ENCODE measurements around the gene SF3B1. TPM values are rescaled to one million over a fixed set of nuclear protein-coding genes. Genes with fewer than 3 reads are reported as not detected.

The SF3B1 gene
- total and polyA plus RNA-seq, 2 of the 13 experiments (the other 11 are each of a cell fraction or from before 2014, with no cell fraction given), result 387 to 750 TPM

- peak overlapping the region; percentile 56 for H3K4me2 ChIP-seq (ENCODE audit: low read depth, low read length)
- no TSS peak for BruUV-seq (replicated peaks)
- H3K9ac ChIP-seq (ENCODE audit: insufficient read depth, low read depth, low read length), result no peak overlapping the region
- in situ Hi-C loops (cut with HindIII; ENCODE audit: extremely low pct_ligation_motif_present, low pct_unique_long_range_greater_than_20kb), result loop anchor here (25.0 kb wide), 1 partner anchor 616 kb away; no protein-coding TSS in a partner anchor
- H3K27ac ChIP-seq (ENCODE audit: extremely low read length, insufficient read depth, low read length), result no peak overlapping the region
- FAIRE-seq (peak; percentile 81), DNase-seq (ENCODE audit: low spot score) (peak; percentile 54), ATAC-seq (peak; percentile 83)
- H4K20me1 ChIP-seq (ENCODE audit: insufficient read depth, low read length), result no peaks in the 10 kb centered on the region
- H3K4me3 ChIP-seq (replicated peaks in 1 of 3; ENCODE audit: insufficient read depth in 1 of 3, low read depth in 2 of 3, low read length in 3 of 3), result peak overlapping the region in 1 of 3 experiments; percentile 36; a peak in 1 of 6 replicates
- H3K79me2 ChIP-seq (ENCODE audit: insufficient read depth, low read length), result no peaks in the 10 kb centered on the region
- peak overlapping the region; percentile 2 for H2AFZ ChIP-seq (ENCODE audit: low read length)
- POLR2A ChIA-PET, result no interaction called here
- H3K4me1 ChIP-seq (ENCODE audit: insufficient read depth, low read length), result 0 out of 2 replicates have a peak, but pooled peaks cover 6% of the 10 kb centered on the region
- intact Hi-C loops (cut with micrococcal nuclease; ENCODE audit: unreplicated experiment), result loop anchor here (1.0 to 2.0 kb wide), 5 partner anchors 187 to 400 kb away; no protein-coding TSS in a partner anchor
- no peaks in the 10 kb centered on the region for H3K9me3 ChIP-seq (ENCODE audit: low read length)
- H3K27me3 ChIP-seq (ENCODE audit: control insufficient read depth in 1 of 2, insufficient read depth in 2 of 2, low read length in 2 of 2), result peaks cover 0 to 21% of the 10 kb centered on the region in 2 experiments; a peak in 2 of 5 replicates
- CTCF ChIA-PET (ENCODE audit: low intra/inter-chr PET ratio, low total read pairs), result interaction anchor here (1.0 to 3.6 kb wide), 7 partner anchors 187 to 529 kb away, joined by 3 to 46 read pairs (median 10); no protein-coding TSS in a partner anchor
- no peaks in the 10 kb centered on the region for H3K36me3 ChIP-seq (replicated peaks in 1 of 2; ENCODE audit: control insufficient read depth in 1 of 2, insufficient read depth in 2 of 2, low read length in 2 of 2)
- 24% methylated on average over 17 of the region's 17 CpGs for WGBS (ENCODE audit: low lambda C conversion rate)
- 0 out of 2 replicates have a peak, but pooled peaks have one; percentile 30 for TF ChIP-seq ZNF605 (CRISPR knock-in tag; IDR thresholded peaks at IDR 0.05)
- TF ChIP-seq HNRNPLL (IDR thresholded peaks at IDR 0.05; ENCODE audit: low read depth, low read length, poor library complexity, severe bottlenecking), result no peak
- TF ChIP-seq SIN3A (IDR thresholded peaks at IDR 0.05; ENCODE audit: borderline replicate concordance, low read depth, low read length), result no peak
- TF ChIP-seq RNF219 (CRISPR knock-in tag; IDR thresholded peaks at IDR 0.05), result peak; percentile 35; the same call in 1 of the 2 replicates
- TF ChIP-seq ZFP91 (CRISPR knock-in tag; IDR thresholded peaks at IDR 0.05; ENCODE audit: borderline replicate concordance), result peak; percentile 29; the same call in 1 of the 2 replicates
- peak; percentile 91 for TF ChIP-seq SMC3 (IDR thresholded peaks at IDR 0.05; ENCODE audit: low read length)
- TF ChIP-seq CTCF (CRISPR knock-in tag; IDR thresholded peaks at IDR 0.05), result peak; percentile 87
- TF ChIP-seq ZNF501 (CRISPR knock-in tag; IDR thresholded peaks at IDR 0.05), result peak; percentile 50; the same call in 1 of the 2 replicates
- peak in 1 of 2 experiments; percentile 15; a peak in 2 of 4 replicates for TF ChIP-seq MAFK (conservative IDR thresholded peaks at IDR 0.05 in 1 of 2, IDR thresholded peaks at IDR 0.05 in 1 of 2; ENCODE audit: low read length in 2 of 2)
- 0 out of 2 replicates have a peak, but pooled peaks have one; percentile 11 for TF ChIP-seq ZNF687 (CRISPR knock-in tag; IDR thresholded peaks at IDR 0.05)
These were observed 56.1 kb downstream of the SF3B1 start for GRCh38 chr2:197378494-197379307.
